MCF 10A (cell line): ENCODE results near the gene PAIP2B. TPM values are rescaled to one million over a fixed set of nuclear protein-coding genes. Genes with fewer than 3 reads are reported as not detected.

Experiments
- Bru-seq: library from RNA; stranded (reverse); fragments of 400-500 nt; gene quantifications from one replicate; lab custom pipeline; 2021; lab: Mats Ljungman, UMichigan
- BruChase-seq, 2 experiments: library from RNA; stranded (reverse); fragments of 400-500 nt; gene quantifications; one replicate each; lab custom pipeline; 2021; lab: Mats Ljungman, UMichigan
- BruUV-seq: library from RNA; stranded (reverse); fragments of 400-500 nt; replicated peaks from 2 replicates; lab custom pipeline; 2021; lab: Mats Ljungman, UMichigan
- CTCF ChIA-PET: fragments of 300-600 bp; sonication (Branson Sonifier 250); formaldehyde crosslinking; extraction: SDS; loops from one replicate; lab custom pipeline; 2021; ENCODE audit warnings: antibody characterized with exemption, inconsistent platforms; lab: Yijun Ruan, JAX
- POLR2A ChIA-PET: fragments of 300-600, 350-650 bp; sonication (Branson Sonifier 250); formaldehyde crosslinking; extraction: SDS; loops from one replicate; lab custom pipeline; 2020; ENCODE audit warnings: antibody characterized with exemption, inconsistent platforms; lab: Yijun Ruan, JAX
- DNase-seq: peaks from one replicate; pipeline ENCODE4 v3.0.0-alpha.2; 2018; ENCODE audit not compliant: unreplicated experiment
- H3K27ac Mint-ChIP-seq: one replicate; pipeline ENCODE4 v1.8.0; 2022; ENCODE audit warnings: mild to moderate bottlenecking, low read depth, mixed read lengths; ENCODE audit not compliant: unreplicated experiment
- H3K27me3 Mint-ChIP-seq: one replicate; pipeline ENCODE4 v1.8.0; 2022; ENCODE audit warnings: mixed read lengths; ENCODE audit not compliant: insufficient read depth, unreplicated experiment
- H3K36me3 Mint-ChIP-seq: one replicate; pipeline ENCODE4 v1.8.0; 2022; ENCODE audit warnings: mild to moderate bottlenecking, moderate library complexity, mixed read lengths; ENCODE audit not compliant: insufficient read depth, unreplicated experiment
- H3K4me1 Mint-ChIP-seq: one replicate; pipeline ENCODE4 v1.8.0; 2022; ENCODE audit warnings: mixed read lengths; ENCODE audit not compliant: insufficient read depth, unreplicated experiment
- H3K4me3 Mint-ChIP-seq: one replicate; pipeline ENCODE4 v1.8.0; 2022; ENCODE audit warnings: mild to moderate bottlenecking, moderate library complexity, mixed read lengths; ENCODE audit not compliant: unreplicated experiment
- H3K9me3 Mint-ChIP-seq: one replicate; pipeline ENCODE4 v1.8.0; 2022; ENCODE audit warnings: mixed read lengths; ENCODE audit not compliant: unreplicated experiment
- CTCF ChIP-seq: fragments of 200-600 bp; IDR thresholded peaks from one replicate; pipeline ENCODE4 v1.8.0; 2022; ENCODE audit warnings: antibody characterized with exemption, mild to moderate bottlenecking; ENCODE audit not compliant: unreplicated experiment
- intact Hi-C: fragments of 100-400 bp; cut with micrococcal nuclease; formaldehyde crosslinking; loops from 2 replicates; pipeline ENCODE4 v1.14.1; 2022
- long read RNA-seq: library from polyadenylated mRNA; stranded (forward); transcript quantifications from one replicate; pipeline ENCODE4 v2.0.0, GENCODE V29; 2022
- total RNA-seq: library from RNA; stranded (reverse); gene quantifications from 2 replicates; pipeline ENCODE4 v1.2.3, GENCODE V29; 2022

Gene PAIP2B, protein sequence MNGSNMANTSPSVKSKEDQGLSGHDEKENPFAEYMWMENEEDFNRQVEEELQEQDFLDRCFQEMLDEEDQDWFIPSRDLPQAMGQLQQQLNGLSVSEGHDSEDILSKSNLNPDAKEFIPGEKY
- total RNA-seq (1.4 and 1.8 TPM in 2 replicates), Bru-seq, nascent RNA (percentile 31 among the genes with signal in this experiment), BruChase-seq, experiment 1, labeled RNA remaining after a 6-hour chase (percentile 42 among the genes with signal in this experiment), BruChase-seq, experiment 2, labeled RNA remaining after a 2-hour chase (percentile 35 among the genes with signal in this experiment)
- long read RNA-seq, partial matches to known transcripts = 1 of 2 reads
- long read RNA-seq, other reads (novel, unspliced or antisense) = 1 of 2 reads

DNA sequence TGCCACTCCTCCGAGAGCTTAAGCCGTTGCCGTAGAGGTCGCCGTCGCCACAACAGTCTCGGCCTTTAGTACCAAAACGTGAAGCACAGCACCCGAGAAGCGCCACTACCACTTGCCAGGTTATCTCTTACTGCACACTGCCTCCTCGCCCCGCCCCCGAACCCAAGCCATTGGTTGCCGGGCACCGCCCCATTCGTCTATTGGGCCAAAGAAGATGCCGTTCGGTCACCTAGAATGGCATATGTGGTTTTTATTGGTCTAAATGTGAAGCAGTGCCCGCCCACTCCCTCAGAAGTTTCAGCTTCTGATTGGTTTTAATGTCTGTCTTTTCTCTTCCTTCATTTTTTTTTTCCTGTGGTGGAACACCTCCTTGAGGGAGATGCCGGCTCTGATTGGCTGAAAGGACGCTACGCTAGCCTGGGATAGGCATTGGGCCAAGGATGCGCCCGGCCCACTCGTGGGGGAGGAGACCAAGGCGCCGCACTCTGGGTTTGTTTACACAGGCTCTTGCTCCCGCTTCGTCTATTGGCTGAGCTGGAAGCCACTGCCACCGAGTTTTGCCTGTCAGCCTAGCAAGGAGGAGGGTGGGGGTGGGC is at the start of gene PAIP2B:
PAIP2B (minus strand) TSS at position 139 of the 596 bp plus-strand sequence. CDS start 24,514 bp downstream, outside the sequence.
- POLR2A ChIA-PET = interaction anchor here (0.7 to 6.1 kb wide), 22 partner anchors 8 to 242 kb away, joined by 3 to 68 read pairs (median 6); partner anchors contain the start of genes MCEE, MPHOSPH10, NAGK and ZNF638
- H3K36me3 Mint-ChIP-seq = no peaks in the 10 kb centered on the region
- TF ChIP-seq CTCF = no peak
- H3K9me3 Mint-ChIP-seq = no peaks in the 10 kb centered on the region
- H3K27me3 Mint-ChIP-seq = peaks cover 12% of the 10 kb centered on the region
- peak within 1 kb of the TSS; percentile 93 for H3K4me3 Mint-ChIP-seq
- H3K27ac Mint-ChIP-seq = peak within 1 kb of the TSS; percentile 63
- H3K4me1 Mint-ChIP-seq = peaks cover 12% of the 10 kb centered on the region
- intact Hi-C loops = loop anchor here (1.0 to 5.0 kb wide), 2 partner anchors 50 to 105 kb away; partner anchors contain the start of gene ZNF638
- peak; percentile 99 for DNase-seq
- BruUV-seq = no TSS peak
- CTCF ChIA-PET = interaction anchor here (0.5 to 1.7 kb wide), 8 partner anchors 8 to 1588 kb away, joined by 3 to 5 read pairs (median 4); no protein-coding TSS in a partner anchor

DNA sequence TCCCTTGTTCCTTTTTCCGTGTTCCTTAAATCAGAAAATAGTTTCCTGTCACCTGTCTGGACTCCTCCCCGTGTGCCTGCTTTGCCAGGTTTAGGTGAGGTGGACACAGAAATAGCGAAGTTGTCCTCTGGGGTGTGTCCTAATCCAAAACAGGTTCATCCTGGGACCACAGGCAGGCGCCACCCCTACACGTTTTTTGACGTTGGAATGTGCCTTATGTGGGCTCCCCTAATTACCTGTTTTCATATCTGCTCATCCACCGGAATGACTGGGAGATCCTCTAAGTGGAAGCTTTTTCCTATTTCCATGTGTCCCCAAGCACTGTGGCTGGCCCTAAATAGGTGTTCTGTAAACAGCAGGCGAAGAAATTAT is 49.0 kb upstream of the PAIP2B start:
- POLR2A ChIA-PET = interaction anchor here (0.9 to 4.5 kb wide), 5 partner anchors 15 to 145 kb away, joined by 3 to 68 read pairs (median 26); partner anchors contain the start of genes MCEE, MPHOSPH10, PAIP2B and ZNF638
- TF ChIP-seq CTCF = no peak
- CTCF ChIA-PET = interaction anchor here (0.5 to 2.6 kb wide), 7 partner anchors 14 to 309 kb away, joined by 3 to 19 read pairs (median 4); no protein-coding TSS in a partner anchor
- H3K27me3 Mint-ChIP-seq = peaks cover 33% of the 10 kb centered on the region
- BruUV-seq = no TSS peak
- no peaks in the 10 kb centered on the region for H3K36me3 Mint-ChIP-seq
- peak overlapping the region; percentile 84 for H3K4me3 Mint-ChIP-seq
- no peaks in the 10 kb centered on the region for H3K9me3 Mint-ChIP-seq
- DNase-seq = no peak
- peaks cover 16% of the 10 kb centered on the region for H3K4me1 Mint-ChIP-seq
- no peak overlapping the region for H3K27ac Mint-ChIP-seq
- intact Hi-C loops = loop anchor here (5.0 kb wide), 1 partner anchor 119 kb away; no protein-coding TSS in a partner anchor

GRCh38 chr2:71269511-71270090 is 42.7 kb upstream of the PAIP2B start:
- intact Hi-C loops = no loop called here
- H3K4me1 Mint-ChIP-seq = no peaks in the 10 kb centered on the region
- ChIA-PET CTCF (interaction anchor here (0.6 to 1.0 kb wide), 2 partner anchors 30 to 42 kb away, joined by 3 read pairs; no protein-coding TSS in a partner anchor), POLR2A (interaction anchor here (0.8 to 1.0 kb wide), 2 partner anchors 8 kb away, joined by 3 read pairs; no protein-coding TSS in a partner anchor)
- no peak overlapping the region for H3K4me3 Mint-ChIP-seq
- BruUV-seq = no TSS peak
- peaks cover 39% of the 10 kb centered on the region for H3K27me3 Mint-ChIP-seq
- DNase-seq = no peak
- TF ChIP-seq CTCF = no peak
- H3K9me3 Mint-ChIP-seq = no peaks in the 10 kb centered on the region
- no peaks in the 10 kb centered on the region for H3K36me3 Mint-ChIP-seq
- H3K27ac Mint-ChIP-seq = no peak overlapping the region
